Right lobe of liver (tissue), 6 donors: ENCODE results near the gene FAM3B. TPM values are rescaled to one million over a fixed set of nuclear protein-coding genes. Genes with fewer than 3 reads are reported as not detected.

ENCODE experiments used
- ATAC-seq, 4 donors: fragments of 200-7000 bp; cut with Tn5 transposase; one replicate each; pipeline ENCODE4 v1.9.1; 2020; ENCODE audit warnings: mild to moderate bottlenecking in 4 of 4, moderate library complexity in 4 of 4
- DNase-seq, 3 donors: peaks; one replicate each; pipeline ENCODE4 v3.0.0-alpha.2; 2020
- H3K27ac ChIP-seq, 3 donors: fragments of 200-600 bp; one replicate each; pipeline ENCODE4 v1.8.0; 2022
- H3K27me3 ChIP-seq, 2 donors: fragments of 200-600 bp; one replicate each; pipeline ENCODE4 v1.8.0; 2022
- H3K36me3 ChIP-seq, 4 donors: fragments of 200-600 bp; sonication (generic) in 1 of 4; one replicate each; pipeline versions ENCODE4 v1.5.1 to v1.8.0; 2017 to 2022; ENCODE audit warnings: control low read depth in 1 of 4
- H3K4me1 ChIP-seq, 4 donors: fragments of 200-600 bp; sonication (generic) in 1 of 4; one replicate each; pipeline versions ENCODE4 v1.5.1 to v1.8.0; 2017 to 2022; ENCODE audit warnings: control low read depth in 1 of 4
- H3K4me3 ChIP-seq, 3 donors: fragments of 200-600 bp; one replicate each; pipeline ENCODE4 v1.8.0; 2022
- H3K9me3 ChIP-seq, 4 donors: fragments of 200-600 bp; sonication (generic) in 1 of 4; one replicate each; pipeline versions ENCODE4 v1.5.1 to v1.8.0; 2017 to 2022; ENCODE audit warnings: control low read depth in 1 of 4
- POLR2A ChIP-seq: fragments of 450-650 bp; IDR thresholded peaks from one replicate; pipeline ENCODE4 v1.6.1; 2017; ENCODE audit warnings: antibody characterized with exemption, mild to moderate bottlenecking
- WGBS: methylation state at CpG from one replicate; pipeline ENCODE4 v1.1.6; 2018; ENCODE audit warnings: low coverage, low lambda C conversion rate; ENCODE audit not compliant: insufficient coverage; ENCODE audit errors: missing lambda C conversion rate; 5-methylcytosine and 5-hydroxymethylcytosine counted together
- intact Hi-C, 2 donors: fragments of 100-400 bp; cut with DNase I; formaldehyde crosslinking; loops; one replicate each; pipeline versions ENCODE4 v1.11.2 to v1.14.1; 2022
- total RNA-seq, 6 experiments: library from RNA; depleted of rRNA in 2 of 6; stranded (reverse); fragments of >200 nt in 2 of 6; fragmentation: NEBNext Ultra II Directional in 3 of 6; extraction: Animal tissue kit (Norgen Biotek cat#: 25700) in 3 of 6; gene quantifications; one replicate each; pipeline versions ENCODE4 v1.1.0 to v1.2.4, GENCODE V29; 2016 to 2023
- TF ChIP-seq, protein P1 (sequence below), 4 donors: fragments of 200-600 bp in 3 of 4; fragments of 450-650 bp in 1 of 4; IDR thresholded peaks; one replicate each; pipeline versions ENCODE4 v1.5.1 to v1.8.0; 2016 to 2022; ENCODE audit warnings: antibody characterized with exemption in 4 of 4, mild to moderate bottlenecking in 2 of 4
- donor health status: DM: no; HTN: yes; CAD: no.
- donor health status: DM: no; HTN: no; CAD: no.
- donor health status: DM: no; HTN: no; CAD: no.
- donor health status: DM: no; HTN: yes; CAD: no.
- donor health status: DM: no; HTN: yes; CAD: no.

Gene FAM3B
- total RNA-seq, 6 experiments from 2014 or later = 0.49 to 0.95 (median 0.76) TPM; not detected in 2

- H3K4me1 ChIP-seq = no peaks in the 10 kb centered on the region
- intact Hi-C loops = no loop called here
- TF ChIP-seq, protein P1, sequence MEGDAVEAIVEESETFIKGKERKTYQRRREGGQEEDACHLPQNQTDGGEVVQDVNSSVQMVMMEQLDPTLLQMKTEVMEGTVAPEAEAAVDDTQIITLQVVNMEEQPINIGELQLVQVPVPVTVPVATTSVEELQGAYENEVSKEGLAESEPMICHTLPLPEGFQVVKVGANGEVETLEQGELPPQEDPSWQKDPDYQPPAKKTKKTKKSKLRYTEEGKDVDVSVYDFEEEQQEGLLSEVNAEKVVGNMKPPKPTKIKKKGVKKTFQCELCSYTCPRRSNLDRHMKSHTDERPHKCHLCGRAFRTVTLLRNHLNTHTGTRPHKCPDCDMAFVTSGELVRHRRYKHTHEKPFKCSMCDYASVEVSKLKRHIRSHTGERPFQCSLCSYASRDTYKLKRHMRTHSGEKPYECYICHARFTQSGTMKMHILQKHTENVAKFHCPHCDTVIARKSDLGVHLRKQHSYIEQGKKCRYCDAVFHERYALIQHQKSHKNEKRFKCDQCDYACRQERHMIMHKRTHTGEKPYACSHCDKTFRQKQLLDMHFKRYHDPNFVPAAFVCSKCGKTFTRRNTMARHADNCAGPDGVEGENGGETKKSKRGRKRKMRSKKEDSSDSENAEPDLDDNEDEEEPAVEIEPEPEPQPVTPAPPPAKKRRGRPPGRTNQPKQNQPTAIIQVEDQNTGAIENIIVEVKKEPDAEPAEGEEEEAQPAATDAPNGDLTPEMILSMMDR (IDR thresholded peaks at IDR 0.05) = no peak
- TF ChIP-seq POLR2A = peak; percentile 30
- no peaks in the 10 kb centered on the region for H3K27me3 ChIP-seq
- 41% methylated on average over 7 of the region's 24 CpGs for WGBS
- DNase-seq (peak in 2 of 3 donors; percentile 50 to 66), ATAC-seq (peak; percentile 56 to 72 (median 60))
- peak within 1 kb of the TSS; percentile 8 to 61 (median 57) for H3K27ac ChIP-seq
- no peaks in the 10 kb centered on the region for H3K36me3 ChIP-seq
- no peaks in the 10 kb centered on the region for H3K9me3 ChIP-seq
- peak within 1 kb of the TSS; percentile 7 to 29 (median 15) for H3K4me3 ChIP-seq
Observed at GRCh38 chr21:41361786-41362604, 45.4 kb downstream of the FAM3B start, which contains the start of gene MX2. Gene MX2, plus strand, starts transcription at chr21:41362027. Its CDS starts 14,880 bp downstream, at chr21:41376907.

DNA sequence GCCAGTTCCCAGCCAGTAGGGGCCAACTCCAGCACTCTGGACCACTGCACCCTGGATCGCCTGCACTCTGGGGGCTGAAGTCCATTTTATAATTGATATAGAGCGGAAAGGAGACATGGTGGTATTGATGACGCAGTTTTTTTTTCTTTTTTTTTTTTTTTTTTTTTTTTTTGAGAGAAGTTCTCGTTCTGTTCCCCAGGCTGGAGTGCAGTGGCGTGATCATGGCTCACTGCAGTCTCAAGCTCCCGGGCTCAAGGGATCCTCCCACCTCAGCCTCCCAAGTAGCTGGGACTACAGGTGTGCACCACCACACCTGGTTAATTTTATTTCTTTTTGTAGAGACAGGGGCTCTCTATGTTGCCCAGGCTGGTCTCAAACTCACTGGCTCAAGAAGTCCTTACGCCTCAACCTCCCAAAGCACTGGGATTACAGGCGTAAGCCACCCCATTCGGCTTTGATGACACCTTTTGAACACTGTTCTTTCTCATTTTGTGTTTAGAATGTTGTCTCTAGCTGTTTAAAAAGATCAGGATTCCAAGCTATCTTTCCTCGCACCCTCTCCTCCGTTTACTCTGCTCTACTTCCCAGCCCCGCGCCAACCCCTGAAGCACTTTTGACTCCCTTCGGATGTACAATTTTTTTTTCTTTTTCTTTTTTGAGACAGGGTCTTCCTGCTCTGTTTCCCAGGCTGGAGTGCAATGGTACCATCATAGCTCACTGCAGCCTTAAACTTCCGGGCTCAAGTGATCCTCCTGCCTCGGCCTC is 46.2 kb downstream of the FAM3B start:
- no peak for DNase-seq
- intact Hi-C loops = no loop called here
- no peaks in the 10 kb centered on the region for H3K4me1 ChIP-seq
- H3K27me3 ChIP-seq = no peaks in the 10 kb centered on the region
- H3K36me3 ChIP-seq = no peaks in the 10 kb centered on the region
- no peak overlapping the region for H3K4me3 ChIP-seq
- whole genome bisulfite sequencing = 64% methylated on average over 16 of the region's 16 CpGs
- H3K27ac ChIP-seq = peak overlapping the region in 2 of 3 donors; percentile 57 to 61
- H3K9me3 ChIP-seq = no peaks in the 10 kb centered on the region
- TF ChIP-seq POLR2A = no peak
- TF ChIP-seq, protein P1 (IDR thresholded peaks at IDR 0.05) = no peak
- ATAC-seq = no peak

DNA sequence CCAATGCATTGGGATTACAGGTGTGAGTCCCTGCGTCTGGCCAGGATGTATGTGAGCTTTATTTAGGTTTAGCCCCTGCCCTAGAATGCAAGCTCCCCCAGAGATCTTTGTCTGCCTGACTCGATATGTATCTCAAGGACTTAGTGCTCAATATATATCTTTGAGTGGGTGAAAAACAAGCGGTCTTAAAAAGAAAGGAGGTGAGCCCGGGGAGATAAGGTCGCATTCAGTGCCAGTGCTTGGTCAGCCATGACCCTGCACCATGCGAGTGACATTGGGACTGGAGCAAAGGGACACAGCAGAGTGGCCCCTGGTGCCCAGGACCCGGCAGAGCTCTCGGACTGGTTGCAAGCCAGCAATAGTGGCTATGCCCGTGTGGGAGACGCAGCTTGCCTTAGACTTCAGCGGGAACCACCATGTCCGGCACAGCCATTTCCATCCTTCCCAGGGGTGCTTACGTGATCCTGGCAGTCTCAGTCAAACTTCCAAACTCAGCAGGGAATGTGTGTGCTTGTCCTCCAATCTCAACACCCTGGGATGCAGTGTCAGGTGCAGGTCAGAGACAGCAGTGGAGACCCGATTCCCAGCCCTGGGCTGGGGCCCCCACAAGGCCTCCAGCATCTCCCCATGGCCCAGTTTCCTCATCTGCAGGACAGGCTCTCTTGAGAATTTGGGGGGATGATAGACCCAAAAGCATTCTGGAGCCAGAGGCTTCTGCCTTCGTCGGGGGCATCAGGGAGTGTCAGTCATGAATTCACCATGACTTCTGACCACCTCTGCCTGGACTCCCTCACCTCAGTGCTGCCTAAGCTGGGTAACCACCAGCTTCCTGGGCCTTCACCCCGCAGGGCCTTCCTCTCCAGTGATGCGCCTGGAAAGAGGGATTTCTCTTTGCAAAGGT is 47.0 kb downstream of the FAM3B start:
- no peaks in the 10 kb centered on the region for H3K36me3 ChIP-seq
- H3K4me1 ChIP-seq = no peaks in the 10 kb centered on the region
- H3K4me3 ChIP-seq = no peak overlapping the region
- H3K9me3 ChIP-seq = no peaks in the 10 kb centered on the region
- intact Hi-C loops = no loop called here
- ATAC-seq (no peak), DNase-seq (no peak)
- H3K27ac ChIP-seq = no peak overlapping the region
- no peaks in the 10 kb centered on the region for H3K27me3 ChIP-seq
- 86% methylated on average over 8 of the region's 18 CpGs for WGBS
- no peak for TF ChIP-seq POLR2A
- TF ChIP-seq, protein P1 (IDR thresholded peaks at IDR 0.05) = no peak

DNA sequence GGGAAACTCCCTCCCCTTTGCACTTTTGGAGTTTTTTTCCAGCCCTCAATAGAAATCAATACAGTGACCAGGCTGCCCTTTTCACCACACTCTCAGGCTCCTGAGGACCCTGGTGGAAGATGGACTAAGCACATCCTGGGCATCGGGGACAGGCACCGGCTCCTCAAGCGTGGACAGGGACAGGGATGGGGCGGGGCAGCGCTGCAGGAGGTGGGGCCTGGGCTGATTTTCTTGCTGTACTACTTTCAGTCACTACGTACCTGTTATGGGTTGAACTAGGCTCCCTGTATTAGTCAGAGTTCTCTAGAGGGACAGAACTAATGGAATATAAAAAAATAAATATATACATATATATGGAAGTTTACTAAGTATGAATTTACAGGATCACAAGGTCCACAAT is 47.7 kb downstream of the FAM3B start:
- no peaks in the 10 kb centered on the region for H3K4me1 ChIP-seq
- H3K36me3 ChIP-seq = no peaks in the 10 kb centered on the region
- WGBS = 60% methylated on average over 3 of the region's 6 CpGs
- no peak overlapping the region for H3K27ac ChIP-seq
- intact Hi-C loops = no loop called here
- no peaks in the 10 kb centered on the region for H3K9me3 ChIP-seq
- H3K4me3 ChIP-seq = no peak overlapping the region
- TF ChIP-seq, protein P1 (IDR thresholded peaks at IDR 0.05) = no peak
- no peak for TF ChIP-seq POLR2A
- DNase-seq (no peak), ATAC-seq (no peak)
- H3K27me3 ChIP-seq = no peaks in the 10 kb centered on the region
